Effector memory CD8-positive, alpha-beta T cell (primary cell): ENCODE results near the gene STUM.

Experiments used
- ATAC-seq: fragments of 150-1000 bp; cut with Tn5 transposase; replicated peaks from 2 replicates; pipeline ENCODE4 v1.10.0; 2021; ENCODE audit warnings: mild to moderate bottlenecking, moderate library complexity
- DNase-seq, 3 experiments: peaks; one replicate each; pipeline ENCODE4 v3.0.0; 2021
- H3K27ac Mint-ChIP-seq, 2 donors: one replicate each; pipeline ENCODE4 v1.8.0; 2022; ENCODE audit warnings: mild to moderate bottlenecking in 2 of 2, mixed read lengths in 2 of 2, moderate library complexity in 2 of 2
- H3K27me3 Mint-ChIP-seq, 2 donors: one replicate each; pipeline ENCODE4 v1.8.0; 2022; ENCODE audit warnings: mixed read lengths in 2 of 2
- H3K36me3 Mint-ChIP-seq: one replicate; pipeline ENCODE4 v1.8.0; 2022; ENCODE audit warnings: mild to moderate bottlenecking, moderate library complexity, mixed read lengths; ENCODE audit not compliant: insufficient read depth
- H3K4me1 Mint-ChIP-seq, 2 donors: one replicate each; pipeline ENCODE4 v1.8.0; 2022; ENCODE audit warnings: low read depth in 2 of 2, mixed read lengths in 2 of 2
- H3K4me3 Mint-ChIP-seq, 2 donors: one replicate each; pipeline ENCODE4 v1.8.0; 2022; ENCODE audit warnings: mild to moderate bottlenecking in 2 of 2, mixed read lengths in 2 of 2, moderate library complexity in 2 of 2
- H3K9me3 Mint-ChIP-seq, 2 donors: one replicate each; pipeline ENCODE4 v1.8.0; 2022; ENCODE audit warnings: mixed read lengths in 2 of 2

Gene STUM

GRCh38 chr1:226644541-226645176, 96.1 kb downstream of the STUM start:
- peaks cover 66% of the 10 kb centered on the region for H3K36me3 Mint-ChIP-seq
- H3K27ac Mint-ChIP-seq: peak overlapping the region; percentile 81 to 92
- peaks cover 46 to 47% of the 10 kb centered on the region in 2 donors for H3K4me1 Mint-ChIP-seq
- ATAC-seq: no peak
- H3K9me3 Mint-ChIP-seq: no peaks in the 10 kb centered on the region
- no peaks in the 10 kb centered on the region for H3K27me3 Mint-ChIP-seq
- peak overlapping the region; percentile 39 to 72 for H3K4me3 Mint-ChIP-seq
- no peak for DNase-seq

- H3K36me3 Mint-ChIP-seq: peaks cover 66% of the 10 kb centered on the region
- DNase-seq: no peak
- ATAC-seq: peak; percentile 21
- H3K27me3 Mint-ChIP-seq: no peaks in the 10 kb centered on the region
- peak overlapping the region; percentile 81 to 92 for H3K27ac Mint-ChIP-seq
- H3K4me3 Mint-ChIP-seq: peak overlapping the region; percentile 35 to 72
- no peaks in the 10 kb centered on the region for H3K9me3 Mint-ChIP-seq
- H3K4me1 Mint-ChIP-seq: peaks cover 48 to 53% of the 10 kb centered on the region in 2 donors
These were observed 96.9 kb downstream of the STUM start for GRCh38 chr1:226645279-226645976.

- no peak for DNase-seq
- H3K9me3 Mint-ChIP-seq: no peaks in the 10 kb centered on the region
- H3K4me3 Mint-ChIP-seq: peak overlapping the region in 1 of 2 donors; percentile 72
- H3K4me1 Mint-ChIP-seq: peaks cover 54 to 61% of the 10 kb centered on the region in 2 donors
- H3K27ac Mint-ChIP-seq: peak overlapping the region; percentile 88 to 92
- peaks cover 62% of the 10 kb centered on the region for H3K36me3 Mint-ChIP-seq
- ATAC-seq: no peak
- no peaks in the 10 kb centered on the region for H3K27me3 Mint-ChIP-seq
These were observed 97.7 kb downstream of the STUM start for GRCh38 chr1:226646026-226646869.

- no peaks in the 10 kb centered on the region for H3K27me3 Mint-ChIP-seq
- no peak overlapping the region for H3K4me3 Mint-ChIP-seq
- H3K36me3 Mint-ChIP-seq: peaks cover 56% of the 10 kb centered on the region
- ATAC-seq (no peak), DNase-seq (no peak)
- peak overlapping the region; percentile 88 to 92 for H3K27ac Mint-ChIP-seq
- H3K9me3 Mint-ChIP-seq: no peaks in the 10 kb centered on the region
- peaks cover 53 to 61% of the 10 kb centered on the region in 2 donors for H3K4me1 Mint-ChIP-seq
These were observed 98.4 kb downstream of the STUM start for GRCh38 chr1:226646870-226647449.

GRCh38 chr1:226647719-226648118, 99.2 kb downstream of the STUM start:
- Mint-ChIP-seq H3K4me3 (no peak overlapping the region), H3K27ac (peak overlapping the region in 1 of 2 donors; percentile 60), H3K27me3 (no peaks in the 10 kb centered on the region), H3K4me1 (peaks cover 53 to 61% of the 10 kb centered on the region in 2 donors), H3K9me3 (no peaks in the 10 kb centered on the region), H3K36me3 (peaks cover 48% of the 10 kb centered on the region)
- DNase-seq (no peak), ATAC-seq (no peak)

- Mint-ChIP-seq H3K27ac (peak overlapping the region in 1 of 2 donors; percentile 60), H3K4me3 (no peak overlapping the region), H3K36me3 (peaks cover 50% of the 10 kb centered on the region), H3K9me3 (no peaks in the 10 kb centered on the region), H3K27me3 (no peaks in the 10 kb centered on the region), H3K4me1 (peaks cover 48 to 56% of the 10 kb centered on the region in 2 donors)
- DNase-seq (no peak), ATAC-seq (no peak)
These were observed 99.9 kb downstream of the STUM start for GRCh38 chr1:226648421-226648820.

GRCh38 chr1:226649244-226649643, 100.7 kb downstream of the STUM start:
- Mint-ChIP-seq H3K4me3 (no peak overlapping the region), H3K36me3 (peaks cover 48% of the 10 kb centered on the region), H3K4me1 (peaks cover 42 to 47% of the 10 kb centered on the region in 2 donors), H3K27ac (no peak overlapping the region), H3K27me3 (no peaks in the 10 kb centered on the region), H3K9me3 (no peaks in the 10 kb centered on the region)
- ATAC-seq (no peak), DNase-seq (no peak)

GRCh38 chr1:226649780-226650179, 101.2 kb downstream of the STUM start:
- ATAC-seq (no peak), DNase-seq (no peak)
- H3K4me1 Mint-ChIP-seq: peaks cover 42% of the 10 kb centered on the region in 2 donors
- H3K27me3 Mint-ChIP-seq: no peaks in the 10 kb centered on the region
- peaks cover 45% of the 10 kb centered on the region for H3K36me3 Mint-ChIP-seq
- H3K4me3 Mint-ChIP-seq: no peak overlapping the region
- no peaks in the 10 kb centered on the region for H3K9me3 Mint-ChIP-seq
- H3K27ac Mint-ChIP-seq: no peak overlapping the region

- ATAC-seq (no peak), DNase-seq (no peak)
- Mint-ChIP-seq H3K36me3 (peaks cover 41% of the 10 kb centered on the region), H3K27me3 (no peaks in the 10 kb centered on the region), H3K9me3 (no peaks in the 10 kb centered on the region), H3K4me3 (peak overlapping the region in 1 of 2 donors; percentile 33), H3K4me1 (peaks cover 37 to 43% of the 10 kb centered on the region in 2 donors), H3K27ac (no peak overlapping the region)
These were observed 101.8 kb downstream of the STUM start for GRCh38 chr1:226650236-226650841.

- Mint-ChIP-seq H3K36me3 (peaks cover 41% of the 10 kb centered on the region), H3K4me1 (peaks cover 36 to 44% of the 10 kb centered on the region in 2 donors), H3K9me3 (no peaks in the 10 kb centered on the region), H3K27me3 (no peaks in the 10 kb centered on the region), H3K27ac (no peak overlapping the region), H3K4me3 (peak overlapping the region in 1 of 2 donors; percentile 40)
- ATAC-seq (no peak), DNase-seq (no peak)
These were observed 102.6 kb downstream of the STUM start for GRCh38 chr1:226651041-226651731.

- Mint-ChIP-seq H3K9me3 (no peaks in the 10 kb centered on the region), H3K4me1 (peaks cover 36 to 44% of the 10 kb centered on the region in 2 donors), H3K27ac (no peak overlapping the region), H3K4me3 (no peak overlapping the region), H3K36me3 (peaks cover 41% of the 10 kb centered on the region), H3K27me3 (no peaks in the 10 kb centered on the region)
- DNase-seq (no peak), ATAC-seq (no peak)
These were observed 103.2 kb downstream of the STUM start for GRCh38 chr1:226651732-226652105.

- Mint-ChIP-seq H3K27ac (no peak overlapping the region), H3K9me3 (no peaks in the 10 kb centered on the region), H3K36me3 (peaks cover 37% of the 10 kb centered on the region), H3K27me3 (no peaks in the 10 kb centered on the region), H3K4me3 (peak overlapping the region; percentile 82 to 93), H3K4me1 (peaks cover 44 to 48% of the 10 kb centered on the region in 2 donors)
- no peak for DNase-seq
- ATAC-seq: no peak
These were observed 104.0 kb downstream of the STUM start for GRCh38 chr1:226652613-226653012.
